H1 (cell line): ENCODE measurements around the gene FAM53C. TPM values are rescaled to one million over a fixed set of nuclear protein-coding genes. Genes with fewer than 3 reads are reported as not detected.

Experiments used
- CREB1 ChIP-seq: IDR thresholded peaks from 2 replicates; pipeline ENCODE4 v1.6.1; 2012; ENCODE audit warnings: inconsistent platforms
- EP300 ChIP-seq, 2 experiments: IDR thresholded peaks; 1 replicate in 1 of 2; 2 replicates in 1 of 2; pipeline ENCODE4 v1.6.1; 2011 to 2012; ENCODE audit warnings: low read depth in 2 of 2, low read length in 2 of 2, mild to moderate bottlenecking in 2 of 2, borderline replicate concordance in 1 of 2, inconsistent platforms in 1 of 2, moderate library complexity in 1 of 2
- GABPA ChIP-seq: IDR thresholded peaks from 2 replicates; pipeline ENCODE4 v1.6.1; 2011; ENCODE audit warnings: mild to moderate bottlenecking, low read length, moderate library complexity, borderline replicate concordance; ENCODE audit not compliant: insufficient read depth
- HDAC6 ChIP-seq: IDR thresholded peaks from one replicate; pipeline ENCODE4 v1.7.1; 2012; ENCODE audit warnings: low read depth, mild to moderate bottlenecking, inconsistent platforms, low read length, moderate library complexity
- RAD21 ChIP-seq, 2 experiments: IDR thresholded peaks in 1 of 2; conservative IDR thresholded peaks in 1 of 2; 2 replicates each; pipeline ENCODE4 v1.6.1; 2011; ENCODE audit warnings: low read depth in 2 of 2, low read length in 2 of 2, improper control_type of control experiment in 1 of 2, inconsistent platforms in 1 of 2, mild to moderate bottlenecking in 1 of 2, moderate library complexity in 1 of 2
- polyA plus RNA-seq, 7 experiments: library from polyadenylated mRNA; depleted of rRNA in 3 of 7; stranded (reverse) in 5 of 7; unstranded in 2 of 7; fragments of >200 nt in 5 of 7; fragments of 200-250 nt in 2 of 7; gene quantifications; 1 replicate in 5 of 7; 2 replicates in 1 of 7; 4 replicates in 1 of 7; pipeline versions ENCODE4 v1.2.1 to v1.2.3, GENCODE V29; 2011 to 2013; ENCODE audit warnings: missing spikeins in 2 of 7, mixed read lengths in 2 of 7
- total RNA-seq: library from RNA; stranded (reverse); fragmentation: NEBNext Ultra II Directional; extraction: Animal tissue kit (Norgen Biotek cat#: 25700); gene quantifications from 2 replicates; pipeline ENCODE4 v1.2.1, GENCODE V29; 2021

The FAM53C gene
- total and polyA plus RNA-seq, 2 of the 8 experiments (the other 6 are each of a cell fraction or from before 2014, with no cell fraction given) = 57.6 to 75.3 TPM

GRCh38 chr5:138366632-138367382 lies 28.7 kb downstream of the FAM53C start (continued):
- TF ChIP-seq RAD21 (IDR thresholded peaks at IDR 0.05 in 1 of 2, conservative IDR thresholded peaks at IDR 0.05 in 1 of 2; ENCODE audit: low read depth in 2 of 2, low read length in 2 of 2) (no peak), HDAC6 (no peak), CREB1 (no peak), GABPA (no peak), EP300 (IDR thresholded peaks at IDR 0.05; ENCODE audit: borderline replicate concordance in 1 of 2, low read depth in 2 of 2, low read length in 2 of 2) (no peak)
